Activated CD8-positive, alpha-beta memory T cell treated with anti-CD3 and anti-CD28 coated beads, Interleukin-2, amount 50 U/mL, for 4 hours (primary cell): ENCODE measurements around the gene BACE2.
"Not testable (repeated sequence)": the region's sequence is repeated elsewhere in the genome, so short reads cannot be mapped to it uniquely, and the experiment has no call there.

Experiments
- DNase-seq: peaks from one replicate; pipeline ENCODE4 v3.0.0-alpha.2; 2020

The BACE2 gene

DNA sequence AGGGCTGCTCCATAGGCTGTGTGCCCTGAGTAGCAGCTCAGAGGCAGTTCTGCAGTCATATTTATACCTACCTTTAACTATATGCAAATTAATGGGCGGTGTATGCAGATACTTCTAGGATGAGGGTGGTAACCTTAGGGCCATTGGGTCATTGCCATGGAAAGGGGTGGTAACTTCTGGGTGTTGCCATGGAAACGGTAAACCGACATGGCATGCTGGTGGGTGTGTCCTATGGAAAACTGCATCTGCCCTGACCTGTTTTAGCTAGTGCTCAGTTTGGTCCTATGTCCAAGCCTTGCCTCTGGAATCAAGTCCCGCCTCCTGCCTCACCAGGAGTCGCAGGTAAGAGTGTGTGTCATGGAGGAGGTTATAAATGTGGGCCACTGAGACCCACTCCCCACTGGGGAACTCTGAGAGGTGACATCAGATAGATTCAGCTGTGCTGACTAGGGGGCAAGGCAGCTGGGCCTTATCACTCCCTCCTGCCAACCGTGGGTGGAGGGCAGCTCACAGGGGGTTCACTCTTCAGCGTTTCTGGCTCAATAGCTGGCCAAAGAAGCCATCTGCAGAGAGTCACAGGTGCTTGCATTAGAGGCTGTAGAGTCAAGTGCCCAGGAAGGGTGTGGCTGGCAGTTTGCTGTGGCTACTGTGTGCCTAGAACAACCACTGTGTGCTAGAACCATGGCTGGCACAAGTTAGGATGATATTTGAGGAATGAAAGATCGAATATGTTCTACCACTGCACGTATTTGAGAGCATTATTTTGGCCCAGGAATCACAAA is 19.0 kb downstream of the BACE2 start:
- DNase-seq: no peak

DNA sequence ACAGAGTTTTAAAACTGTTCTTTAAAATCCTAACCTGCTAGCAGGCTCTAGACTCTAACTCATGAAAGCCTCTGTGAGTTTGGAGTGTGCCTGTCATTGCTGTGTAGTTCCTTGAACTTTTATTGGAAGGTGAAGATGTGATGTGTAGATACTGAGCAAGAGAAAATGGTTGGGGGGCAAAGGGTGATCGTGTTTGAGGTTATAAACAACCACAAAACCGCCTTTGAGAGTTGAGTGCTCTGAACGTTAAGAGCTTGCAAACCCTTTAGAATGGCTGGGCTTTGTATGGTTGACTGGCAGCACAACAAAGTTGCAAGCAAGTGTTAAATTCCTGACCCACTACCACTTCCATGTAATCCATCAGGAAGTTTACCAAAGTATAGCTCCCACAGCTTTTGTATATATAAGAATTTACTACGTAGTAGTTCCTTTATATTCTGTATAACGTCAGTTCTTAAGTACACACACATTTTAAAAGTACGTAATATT is 19.6 kb downstream of the BACE2 start:
- DNase-seq: no peak

DNA sequence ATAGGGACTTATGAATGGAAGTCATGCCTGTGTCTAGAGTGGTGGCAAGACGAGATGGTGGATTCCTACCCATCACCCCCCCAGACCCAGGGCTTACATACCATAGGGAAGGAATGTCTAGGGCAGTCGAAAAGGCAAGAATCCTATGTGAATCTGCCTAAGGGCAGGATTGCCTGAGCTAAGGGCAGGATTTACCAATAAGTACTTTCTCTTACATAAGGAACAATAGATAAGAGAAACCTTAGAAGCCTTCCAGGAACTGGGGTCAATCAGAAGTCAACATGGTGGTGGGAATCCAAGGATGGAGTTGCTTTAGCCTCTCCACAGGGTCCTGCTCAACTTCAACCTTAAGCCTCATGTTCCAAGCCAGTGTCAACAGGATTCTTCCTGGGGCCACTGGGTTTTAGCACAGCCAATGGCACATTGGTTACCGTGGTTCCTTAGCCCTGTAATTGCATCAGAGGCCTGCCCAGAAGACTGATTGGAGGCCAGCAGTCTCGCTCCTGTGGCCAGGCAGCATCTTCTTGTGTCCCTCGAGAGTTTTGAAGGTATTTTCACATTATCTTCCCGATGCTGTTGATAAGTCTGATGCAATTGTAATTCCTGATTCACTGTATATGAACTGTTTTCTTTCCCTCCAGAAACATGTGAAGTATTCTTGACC is 20.7 kb downstream of the BACE2 start:
- no peak for DNase-seq

DNA sequence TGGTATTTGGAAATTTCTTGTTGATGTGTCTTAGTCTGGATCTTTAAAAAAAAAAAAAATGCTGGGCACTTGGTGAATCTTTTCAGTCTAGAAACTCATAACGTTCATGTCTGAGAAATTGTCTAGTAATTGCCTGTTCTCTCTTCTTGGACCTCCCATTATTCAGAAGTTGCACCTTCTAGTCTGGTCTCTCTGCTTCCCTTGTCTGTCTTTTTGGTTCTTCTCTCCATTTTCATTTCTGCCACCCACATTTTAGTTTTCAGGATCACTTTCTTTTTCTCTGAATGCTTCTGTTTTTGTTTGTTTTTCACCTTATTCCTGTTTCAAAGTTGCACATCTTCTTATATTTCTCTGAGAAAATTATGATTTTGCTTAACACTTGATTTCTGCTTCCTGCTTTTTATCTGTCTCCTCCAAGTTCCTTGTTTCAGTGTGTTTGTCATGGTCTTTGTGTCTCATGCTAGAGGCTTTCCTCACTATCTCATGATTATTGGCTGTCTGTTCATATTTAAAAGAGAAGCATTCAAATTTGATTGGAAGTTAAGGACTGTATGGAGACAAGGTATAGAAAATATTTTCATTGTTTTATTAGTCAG is 21.3 kb downstream of the BACE2 start:
- DNase-seq: no peak

DNA sequence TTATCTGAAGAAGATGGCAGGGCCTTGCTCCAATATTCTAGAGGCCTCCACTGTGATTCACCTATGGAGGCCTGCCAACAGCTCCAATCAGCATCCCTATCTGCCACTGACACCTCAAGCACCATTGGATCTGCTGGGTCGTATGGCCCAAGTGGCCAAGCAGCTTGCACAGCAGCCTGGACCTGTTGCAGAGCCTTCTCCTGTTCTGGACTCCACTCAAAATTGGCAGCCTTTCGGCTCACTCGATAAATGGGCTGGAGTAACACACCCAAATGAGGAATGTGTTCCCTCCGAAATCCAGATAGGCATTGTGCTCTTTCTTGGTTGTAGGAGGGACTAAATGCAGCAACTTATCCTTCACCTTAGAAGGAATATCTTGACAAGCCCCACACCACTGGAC is 24.6 kb downstream of the BACE2 start:
- DNase-seq: not testable (repeated sequence)

DNA sequence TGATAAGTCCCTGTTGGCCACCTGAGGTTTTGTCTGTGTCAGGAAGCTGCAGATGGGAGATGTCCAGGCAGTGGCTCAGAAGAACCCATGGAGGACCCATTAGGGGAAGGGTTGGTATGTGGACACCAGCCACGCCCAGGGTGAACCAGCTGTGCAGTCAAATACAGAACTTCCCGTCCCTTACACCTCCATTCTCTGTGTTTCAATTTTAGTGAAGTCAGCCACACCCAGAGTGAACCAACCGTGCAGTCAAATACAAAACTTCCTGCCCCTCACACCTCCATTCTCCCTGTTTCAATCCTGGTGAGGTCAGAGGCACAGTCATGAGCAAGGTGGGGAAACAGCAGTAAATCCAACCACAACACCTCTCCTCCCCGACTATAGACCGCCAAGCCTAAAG is 27.4 kb downstream of the BACE2 start:
- DNase-seq: no peak

DNA sequence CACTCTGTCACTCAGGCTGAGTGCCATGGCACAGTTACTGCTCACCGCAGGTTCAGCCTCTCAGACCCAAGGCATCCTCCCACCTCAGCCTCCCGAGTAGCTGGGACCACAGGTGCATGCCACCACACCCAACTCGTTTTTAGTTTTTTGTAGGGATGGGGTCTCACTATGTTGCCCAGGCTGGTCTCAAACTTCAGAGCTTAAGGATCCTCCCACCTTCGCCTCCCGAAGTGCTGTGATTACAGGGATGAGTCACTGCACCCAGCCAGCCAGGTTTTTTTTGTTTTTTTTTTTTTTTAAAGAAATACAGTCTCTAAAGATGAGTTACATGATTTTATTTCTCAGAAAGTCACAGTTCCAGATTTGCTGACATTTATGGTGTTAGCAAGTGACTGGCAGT is 29.0 kb downstream of the BACE2 start:
- DNase-seq: no peak

DNA sequence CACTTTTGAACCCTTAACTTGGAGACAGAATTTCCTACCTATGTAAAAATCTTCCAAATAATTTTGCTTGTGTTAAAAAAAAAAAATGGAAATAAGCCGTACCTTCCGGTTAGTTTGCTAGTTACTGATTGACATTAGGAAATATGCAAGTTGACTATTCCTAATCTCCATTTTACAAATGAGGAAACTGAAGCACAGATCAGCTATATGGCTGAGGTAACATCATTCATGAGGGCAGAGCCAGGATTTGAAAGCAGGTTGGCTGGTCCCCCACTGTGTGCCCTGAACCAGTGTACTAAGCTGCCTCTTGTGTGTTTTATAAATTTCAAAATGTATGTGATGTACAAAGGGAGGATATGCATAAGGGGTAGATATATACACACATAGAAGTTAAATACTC is 29.6 kb downstream of the BACE2 start:
- no peak for DNase-seq

DNA sequence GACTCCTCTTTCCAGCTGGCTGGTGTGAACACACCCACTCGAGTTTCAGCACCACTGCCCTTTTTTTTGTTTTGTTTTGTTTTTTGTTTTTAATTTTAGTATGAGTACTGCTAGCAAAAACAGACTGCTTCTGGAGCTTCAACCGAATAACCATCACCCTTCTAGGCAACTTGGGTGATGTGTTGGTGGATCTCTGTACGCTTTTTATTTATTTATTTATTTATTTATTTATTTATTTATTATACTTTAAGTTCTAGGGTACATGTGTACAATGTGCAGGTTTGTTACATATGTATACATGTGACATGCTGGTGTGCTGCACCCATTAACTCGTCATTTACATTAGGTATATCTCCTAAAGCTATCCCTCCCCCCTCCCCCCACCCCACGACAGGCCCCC is 30.7 kb downstream of the BACE2 start:
- not testable (repeated sequence) for DNase-seq

DNA sequence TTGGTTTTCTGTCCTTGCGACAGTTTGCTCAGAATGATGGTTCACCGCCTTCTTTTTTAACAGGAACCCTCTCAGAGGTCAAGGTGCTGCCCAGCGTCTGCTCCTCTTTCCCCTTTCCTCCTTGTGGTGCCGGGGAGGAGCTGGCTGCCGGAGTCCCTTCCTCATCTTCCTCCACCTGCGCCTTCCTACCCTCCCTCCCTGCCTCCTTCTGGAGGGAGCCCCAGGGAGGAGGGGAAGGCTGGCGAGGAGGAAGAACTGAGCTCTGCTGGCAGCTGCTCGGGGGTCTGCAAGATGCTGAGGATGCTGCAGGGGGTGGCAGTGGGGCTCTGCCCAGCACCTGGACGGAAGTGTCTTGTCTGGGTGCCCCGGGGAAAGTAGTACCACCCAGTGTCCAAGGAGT is 31.2 kb downstream of the BACE2 start:
- DNase-seq: no peak

DNA sequence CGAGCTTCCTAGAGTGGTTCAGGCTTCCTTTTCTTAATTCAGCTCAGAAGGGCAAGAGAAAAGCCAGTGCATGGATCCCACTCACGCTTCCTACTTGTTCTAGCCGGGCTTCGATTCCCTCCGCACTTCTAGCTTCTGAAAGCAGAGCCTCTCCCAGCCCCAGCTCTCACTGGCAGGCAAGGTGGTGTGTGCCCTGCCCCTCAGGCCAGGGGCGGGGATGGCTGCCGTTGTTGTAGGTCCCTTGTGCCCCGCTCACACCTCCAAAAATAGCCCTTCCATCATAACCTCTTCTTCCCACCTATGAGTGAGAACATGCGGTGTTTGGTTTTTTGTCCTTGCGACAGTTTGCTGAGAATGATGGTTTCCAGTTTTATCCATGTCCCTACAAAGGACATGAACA is 31.6 kb downstream of the BACE2 start:
- DNase-seq: no peak

DNA sequence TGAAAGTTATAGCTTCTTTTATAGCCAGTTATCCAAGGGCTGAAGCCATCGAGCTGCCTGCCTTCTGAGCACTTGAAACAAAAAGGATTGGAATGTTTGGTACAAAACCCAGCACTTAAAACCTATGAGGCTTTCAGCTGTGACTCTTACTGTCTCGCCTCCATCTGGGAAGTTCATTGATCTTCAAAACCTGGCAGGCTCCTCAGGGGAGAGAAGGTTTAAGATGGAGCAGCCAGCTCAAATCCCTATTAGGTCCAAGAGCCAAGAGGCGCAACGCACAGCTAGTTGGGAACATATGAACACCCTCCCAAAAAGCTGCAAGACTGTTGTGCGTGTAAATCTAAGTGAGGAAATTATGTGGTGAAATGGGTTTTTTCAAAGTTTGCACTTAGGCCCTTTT is 33.4 kb downstream of the BACE2 start:
- no peak for DNase-seq

DNA sequence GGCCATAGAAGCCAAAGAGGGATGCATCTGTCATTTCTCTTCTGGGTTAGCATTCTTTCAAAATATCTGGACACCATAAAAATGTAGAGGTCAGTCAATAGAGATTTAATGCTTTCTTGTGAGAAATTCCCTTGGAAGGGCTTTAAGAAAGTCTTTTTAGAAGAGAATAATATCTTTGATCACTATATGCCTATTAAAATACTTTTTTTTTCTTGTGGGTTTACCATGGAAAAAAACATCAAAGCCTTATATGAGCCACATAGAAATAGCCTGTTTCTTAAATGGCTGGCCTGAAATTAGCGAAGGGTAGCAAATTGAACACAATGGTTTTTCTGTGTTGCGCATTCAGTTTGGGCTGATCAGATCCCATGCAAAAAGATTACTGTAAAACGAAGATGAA is 36.8 kb downstream of the BACE2 start:
- DNase-seq: no peak

DNA sequence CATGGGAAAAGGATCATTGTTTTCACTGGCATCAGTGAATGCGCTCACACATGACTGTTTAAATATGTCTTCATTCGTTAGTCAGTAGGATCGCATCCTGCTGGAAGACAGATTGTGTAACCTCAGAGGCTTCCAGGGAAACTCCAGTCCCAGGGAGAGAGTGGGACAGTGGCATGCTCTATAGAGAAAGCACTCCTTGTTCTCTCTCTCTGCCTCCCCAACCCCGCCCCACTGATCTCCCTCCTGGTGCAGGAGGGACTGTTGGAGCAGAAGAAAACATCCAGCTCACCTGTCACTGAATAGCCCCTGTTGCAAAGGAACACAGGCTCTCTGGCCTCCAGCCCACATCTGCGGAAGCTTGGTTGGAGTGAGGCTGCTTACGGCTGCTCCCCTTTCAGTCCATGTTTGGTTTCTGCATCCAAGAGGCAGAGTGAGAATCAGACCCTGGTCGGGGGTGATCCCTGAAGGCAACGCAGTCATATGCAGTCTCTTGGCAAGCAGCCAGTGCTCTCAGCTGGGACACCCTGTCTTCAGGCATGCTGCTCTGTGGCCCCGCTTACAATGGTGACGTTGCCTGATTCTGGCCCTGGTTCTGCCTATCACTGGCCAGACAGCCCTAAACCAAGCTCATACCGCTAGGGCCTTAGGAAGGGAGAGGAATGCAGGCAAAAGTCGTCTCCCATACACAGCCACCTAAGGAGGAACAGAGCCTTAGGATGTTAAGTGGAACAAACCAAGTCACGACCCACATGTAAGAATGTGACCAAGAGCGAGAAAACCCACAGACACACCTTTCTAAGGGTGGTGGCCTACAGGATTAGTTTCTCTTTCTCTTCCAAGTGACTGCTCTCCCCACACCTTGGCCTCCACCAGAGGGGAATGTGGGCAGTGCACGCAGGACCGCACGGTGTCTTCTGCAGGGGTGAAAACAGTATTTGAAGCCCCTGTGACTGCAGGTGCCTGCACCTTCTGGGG is 39.7 kb downstream of the BACE2 start:
- DNase-seq: no peak

DNA sequence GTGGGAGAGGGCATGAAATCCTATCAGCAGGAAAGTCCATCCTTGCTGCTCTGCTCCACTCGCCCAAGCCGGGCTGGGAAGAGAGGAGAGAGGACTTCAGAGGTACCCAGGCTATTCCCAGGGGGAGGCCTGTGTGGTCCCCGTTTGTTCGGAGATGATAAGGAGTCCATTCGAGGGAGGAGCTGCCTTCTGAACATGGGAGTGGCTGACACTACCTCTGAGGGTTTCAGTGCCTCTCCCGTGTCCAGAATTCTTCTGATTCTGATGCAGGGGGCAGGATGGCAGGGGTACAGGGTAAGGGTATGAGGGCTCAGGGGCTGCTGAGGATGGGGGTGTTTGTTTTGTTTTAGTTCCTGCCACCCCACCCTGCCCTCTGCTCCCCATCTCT is 40.4 kb downstream of the BACE2 start:
- no peak for DNase-seq

DNA sequence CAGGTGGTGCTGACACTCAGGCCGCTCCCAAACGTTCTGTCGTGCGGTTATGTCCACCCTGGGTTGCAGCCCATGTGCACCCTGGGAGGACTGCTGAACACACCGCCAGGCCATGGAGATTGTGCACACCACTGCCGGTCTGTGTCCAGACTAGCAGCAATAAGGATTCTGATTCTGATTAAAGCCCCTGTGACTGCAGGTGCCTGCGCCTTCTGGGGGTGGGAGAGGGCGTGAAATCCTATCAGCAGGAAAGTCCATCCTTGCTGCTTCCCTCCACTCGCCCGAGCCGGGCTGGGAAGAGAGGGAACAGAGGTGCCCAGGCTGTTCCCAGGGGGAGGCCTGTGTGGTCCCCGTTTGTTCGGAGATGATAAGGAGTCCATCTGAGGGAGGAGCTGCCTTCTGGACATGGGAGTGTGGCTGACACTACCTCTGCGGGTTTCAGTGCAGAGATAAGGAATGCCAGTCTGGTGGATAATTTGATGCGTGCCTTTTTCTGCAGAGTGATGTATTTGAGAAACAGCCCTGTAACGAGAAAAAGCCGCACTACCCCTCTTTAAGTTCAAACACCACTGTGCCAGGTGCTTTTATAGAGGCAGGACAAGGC is 41.2 kb downstream of the BACE2 start:
- DNase-seq: no peak

DNA sequence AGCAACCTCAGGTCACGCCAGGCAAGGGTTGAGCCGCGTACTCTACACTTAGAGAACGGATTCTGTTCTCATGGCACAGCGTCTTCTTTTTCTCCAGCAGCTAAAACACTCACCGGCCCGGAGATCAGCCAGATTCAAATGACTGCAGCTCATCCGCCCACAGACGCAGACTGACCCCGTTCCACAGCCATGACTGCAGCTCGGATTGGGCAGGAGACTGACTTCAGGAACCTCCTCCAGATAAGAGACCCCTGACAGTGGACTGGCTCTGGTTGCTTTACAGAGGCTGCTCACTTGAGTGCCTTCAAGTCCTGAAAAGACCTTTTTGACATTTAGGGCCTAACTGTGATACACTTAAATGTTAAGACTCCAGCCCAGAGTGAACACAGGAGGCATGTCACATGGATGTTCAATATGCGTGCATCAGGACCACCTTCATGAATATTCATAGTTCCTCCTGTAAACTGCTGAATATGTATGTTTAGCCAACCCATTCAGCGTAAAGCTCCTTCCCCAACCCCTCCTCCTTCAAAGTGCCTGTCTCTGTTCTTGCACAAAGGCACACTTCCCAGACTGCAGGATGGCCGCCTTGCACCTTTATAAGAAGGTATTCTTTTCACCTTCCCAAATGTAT is 42.6 kb downstream of the BACE2 start:
- DNase-seq: no peak

DNA sequence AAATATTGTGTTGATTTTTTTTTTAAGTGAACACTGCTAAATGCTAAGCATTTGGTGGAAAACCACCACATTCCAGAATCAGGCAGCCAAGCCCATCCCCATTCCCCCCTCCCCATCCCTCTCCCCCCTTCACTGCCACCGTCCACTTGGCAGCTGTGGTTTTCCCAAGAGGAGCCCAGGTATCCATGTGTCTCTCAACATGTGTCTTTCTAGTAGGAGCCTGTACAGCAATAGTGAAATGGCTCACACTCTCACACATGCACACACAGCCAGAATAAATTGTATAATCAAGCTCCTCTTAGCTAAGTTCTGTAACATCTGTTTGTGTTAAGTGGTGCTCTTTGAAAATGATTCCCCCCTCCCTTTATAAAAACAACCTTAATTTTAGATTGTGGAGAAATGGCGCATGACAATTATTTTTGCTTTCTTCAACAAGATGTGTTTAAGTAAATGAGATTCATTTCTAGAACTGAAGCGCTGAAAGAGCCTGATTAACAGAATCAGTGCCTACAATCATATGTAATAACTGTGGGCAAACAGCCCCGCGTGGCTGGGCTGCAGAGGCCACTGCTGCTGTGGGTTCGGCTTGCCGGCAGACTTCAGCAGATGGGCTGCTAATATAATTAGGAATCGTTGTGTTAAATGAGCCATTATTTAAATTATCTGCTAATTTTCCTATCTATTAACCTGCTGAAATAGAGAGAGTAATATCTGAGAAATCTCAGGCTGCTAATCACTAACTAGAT is 43.3 kb downstream of the BACE2 start:
- DNase-seq: no peak

DNA sequence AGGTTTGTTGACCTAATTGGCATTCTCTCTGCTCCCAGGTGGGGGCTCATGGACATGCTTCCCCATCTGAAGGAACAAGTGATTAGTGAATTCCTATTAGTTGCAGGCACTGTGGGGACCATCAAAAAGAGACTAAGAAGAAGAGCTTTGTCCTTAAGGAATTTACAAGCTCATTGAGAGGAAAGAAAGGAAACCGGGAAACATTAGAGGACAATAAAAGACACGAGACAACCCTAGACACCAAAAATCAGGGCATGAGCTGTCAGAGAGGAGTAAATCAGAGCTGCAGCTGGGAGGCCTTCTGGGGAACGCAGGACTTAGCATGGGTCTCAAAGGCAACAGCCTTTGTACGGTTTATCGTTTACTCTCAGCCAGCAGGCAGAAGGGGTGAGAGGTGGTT is 45.1 kb downstream of the BACE2 start:
- DNase-seq: no peak

DNA sequence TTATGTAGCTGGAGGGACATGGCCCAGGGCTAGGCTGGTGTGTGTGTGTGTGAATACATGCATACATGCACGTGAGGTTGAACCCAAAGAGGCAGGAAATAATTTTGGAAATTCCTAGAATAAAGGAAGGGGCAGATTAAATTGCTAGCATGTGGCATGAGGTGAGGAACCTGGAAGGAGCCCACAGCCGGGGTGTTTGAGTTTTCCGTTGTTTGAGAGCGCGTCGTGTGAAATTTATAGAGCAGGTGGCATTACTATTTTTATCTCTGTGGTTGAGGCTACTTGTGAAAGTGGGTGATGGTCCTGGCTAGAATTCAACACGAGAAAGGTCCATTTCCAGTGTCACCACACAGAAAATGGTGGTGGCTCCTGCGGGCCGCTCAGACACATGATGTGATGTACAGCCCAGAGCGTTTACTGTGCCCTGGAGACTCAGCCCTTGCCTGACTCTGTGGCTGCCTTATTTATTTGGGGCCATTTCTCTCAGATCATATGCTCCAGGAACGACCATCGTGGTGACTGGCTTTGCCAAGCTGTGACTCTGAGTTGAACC is 48.0 kb downstream of the BACE2 start:
- no peak for DNase-seq

DNA sequence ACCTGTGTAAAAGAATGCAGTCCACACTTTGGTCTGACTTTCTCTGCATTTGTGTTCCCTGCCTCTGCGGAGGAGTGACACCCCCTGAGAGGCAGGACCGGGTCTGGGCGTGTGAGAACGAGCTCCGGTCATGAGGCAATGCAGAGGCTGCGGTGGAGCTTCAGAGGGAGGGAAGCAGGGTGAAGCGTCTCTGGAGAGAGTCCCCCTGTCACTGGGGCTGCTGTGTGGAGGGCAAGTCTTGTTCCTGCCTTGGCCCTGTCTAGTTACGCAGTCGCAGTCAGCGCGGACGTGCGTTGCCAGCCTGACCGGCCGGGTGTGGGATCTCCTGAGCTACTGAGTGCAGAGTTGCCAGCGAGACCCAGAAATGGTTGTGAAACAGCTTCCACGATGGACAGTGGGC is 48.5 kb downstream of the BACE2 start:
- DNase-seq: no peak
